ENCODE measurements around the gene DPP6.

Gene DPP6

GRCh38 chr7:154347700-154348266, 295.6 kb downstream of the DPP6 start:
- no peak for DNase-seq

GRCh38 chr7:154350892-154351291, 298.7 kb downstream of the DPP6 start:
- no peak for DNase-seq

- no peak for DNase-seq
Measured at GRCh38 chr7:154353355-154353767, 301.2 kb downstream of the DPP6 start.

- DNase-seq: no peak
Measured at GRCh38 chr7:154364170-154364569, 312.0 kb downstream of the DPP6 start.

GRCh38 chr7:154371424-154371823, 319.2 kb downstream of the DPP6 start:
- DNase-seq: no peak

GRCh38 chr7:154372011-154372601, 319.9 kb downstream of the DPP6 start:
- no peak for DNase-seq

GRCh38 chr7:154373956-154374355, 321.8 kb downstream of the DPP6 start:
- DNase-seq: no peak

- no peak for DNase-seq
Measured at GRCh38 chr7:154375956-154376355, 323.8 kb downstream of the DPP6 start.

GRCh38 chr7:154380771-154381170, 328.6 kb downstream of the DPP6 start:
- no peak for DNase-seq

- no peak for DNase-seq
Measured at GRCh38 chr7:154383045-154383444, 330.8 kb downstream of the DPP6 start.

- no peak for DNase-seq
Measured at GRCh38 chr7:154385214-154385613, 333.0 kb downstream of the DPP6 start.

- DNase-seq: no peak
Measured at GRCh38 chr7:154387252-154387651, 335.1 kb downstream of the DPP6 start.

GRCh38 chr7:154388412-154388811, 336.2 kb downstream of the DPP6 start:
- DNase-seq: no peak

GRCh38 chr7:154388999-154389398, 336.8 kb downstream of the DPP6 start:
- no peak for DNase-seq

- DNase-seq: no peak
Measured at GRCh38 chr7:154390961-154391360, 338.8 kb downstream of the DPP6 start.

GRCh38 chr7:154394804-154395203, 342.6 kb downstream of the DPP6 start:
- no peak for DNase-seq

- no peak for DNase-seq
Measured at GRCh38 chr7:154406312-154406711, 354.1 kb downstream of the DPP6 start.

- no peak for DNase-seq
Measured at GRCh38 chr7:154409703-154410311, 357.6 kb downstream of the DPP6 start.

- no peak for DNase-seq
Measured at GRCh38 chr7:154412105-154412504, 359.9 kb downstream of the DPP6 start.

GRCh38 chr7:154415709-154416399, 363.7 kb downstream of the DPP6 start:
- DNase-seq: no peak

- no peak for DNase-seq
Measured at GRCh38 chr7:154416714-154417113, 364.5 kb downstream of the DPP6 start.

GRCh38 chr7:154419344-154419743, 367.1 kb downstream of the DPP6 start:
- no peak for DNase-seq

GRCh38 chr7:154423231-154423630, 371.0 kb downstream of the DPP6 start:
- DNase-seq: no peak

- no peak for DNase-seq
Measured at GRCh38 chr7:154424350-154424749, 372.2 kb downstream of the DPP6 start.
